ENCODE measurements around the gene SNX11.
A peak's percentile ranks its signal among the peaks of the same experiment; 100 is the strongest.
"Not testable (repeated sequence)": the region's sequence is repeated elsewhere in the genome, so short reads cannot be mapped to it uniquely, and the experiment has no call there.

SNX11 gene

GRCh38 chr17:48066656-48067055, 40.9 kb upstream of the SNX11 start:
- Histone ChIP-seq H3K9me3 (ENCODE audit: control insufficient read depth, low read length) (no peaks in the 10 kb centered on the region), H2BK5ac (ENCODE audit: low read depth, low read length, poor library complexity, severe bottlenecking) (no peak overlapping the region), H3K4me1 (ENCODE audit: control insufficient read depth, insufficient read depth, low read depth, low read length) (peaks cover 4% of the 10 kb centered on the region), H4K91ac (ENCODE audit: low read length) (no peak overlapping the region), H3K4ac (ENCODE audit: low read depth in 1 of 2, low read length in 2 of 2) (no peak overlapping the region), H2BK120ac (ENCODE audit: low read depth, low read length) (no peak overlapping the region), H3K4me3 (ENCODE audit: insufficient read depth in 1 of 2, low read depth in 1 of 2, low read length in 2 of 2) (no peak overlapping the region), H3K27me3 (ENCODE audit: control insufficient read depth in 1 of 2, insufficient read depth in 1 of 2, low read length in 2 of 2) (no peaks in the 10 kb centered on the region), H3K14ac (ENCODE audit: low read length in 2 of 2) (no peak overlapping the region), H2AK5ac (ENCODE audit: low read length, severe bottlenecking) (no peak overlapping the region), H3K9ac (ENCODE audit: low read length) (no peak overlapping the region), H3K4me2 (ENCODE audit: low read length, poor library complexity, severe bottlenecking) (no peak overlapping the region), H2AFZ (ENCODE audit: low read depth, low read length) (no peak overlapping the region), H3K23ac (ENCODE audit: low read length in 2 of 2) (no peak overlapping the region), H3K27ac (ENCODE audit: low read length, poor library complexity, severe bottlenecking) (no peak overlapping the region), H2BK12ac (ENCODE audit: low read length in 2 of 2) (no peak overlapping the region), H4K8ac (ENCODE audit: low read length) (no peak overlapping the region), H2BK15ac (ENCODE audit: low read depth, poor library complexity, severe bottlenecking) (no peak overlapping the region), H3K36me3 (ENCODE audit: control insufficient read depth in 1 of 2, insufficient read depth in 2 of 2, low read depth in 1 of 2, low read length in 2 of 2) (peaks cover 32 to 62% of the 10 kb centered on the region in 2 experiments), H3K79me1 (replicated peaks; ENCODE audit: low read length, poor library complexity, severe bottlenecking) (peaks cover 25% of the 10 kb centered on the region), H3K18ac (ENCODE audit: low read depth in 1 of 2, low read length in 2 of 2) (no peak overlapping the region)
- no peak for DNase-seq
- 100% methylated on average over 1 of the region's 1 CpG for WGBS

DNA sequence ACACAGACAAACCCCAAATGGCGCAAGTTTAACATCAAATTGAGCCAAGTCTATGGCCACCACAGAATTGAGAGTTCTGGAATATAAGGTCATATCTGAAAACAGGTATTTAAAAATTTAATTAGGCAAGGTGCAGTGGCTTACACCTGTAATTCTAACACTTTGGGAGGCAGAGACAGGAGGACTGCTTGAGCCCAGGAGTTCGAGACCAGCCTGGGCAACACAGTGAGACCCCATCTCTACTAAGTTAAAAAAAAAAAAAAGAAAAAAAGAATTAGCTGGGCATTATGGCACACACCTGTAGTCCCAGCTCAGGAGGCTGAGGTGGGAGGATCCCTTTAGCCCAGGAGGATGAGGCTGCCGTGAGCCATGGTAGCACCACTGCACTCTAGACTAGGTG, 40.3 kb upstream of the SNX11 start:
- Histone ChIP-seq H4K91ac (ENCODE audit: low read length) (no peak overlapping the region), H3K79me1 (replicated peaks; ENCODE audit: low read length, poor library complexity, severe bottlenecking) (peaks cover 27% of the 10 kb centered on the region), H2BK12ac (ENCODE audit: low read length in 2 of 2) (no peak overlapping the region), H3K4ac (ENCODE audit: low read depth in 1 of 2, low read length in 2 of 2) (no peak overlapping the region), H2BK120ac (ENCODE audit: low read depth, low read length) (no peak overlapping the region), H3K23ac (ENCODE audit: low read length in 2 of 2) (no peak overlapping the region), H4K8ac (ENCODE audit: low read length) (no peak overlapping the region), H3K18ac (ENCODE audit: low read depth in 1 of 2, low read length in 2 of 2) (no peak overlapping the region), H3K9me3 (ENCODE audit: control insufficient read depth, low read length) (no peaks in the 10 kb centered on the region), H3K4me1 (ENCODE audit: control insufficient read depth, insufficient read depth, low read depth, low read length) (peaks cover 4% of the 10 kb centered on the region), H3K27ac (ENCODE audit: low read length, poor library complexity, severe bottlenecking) (no peak overlapping the region), H2BK15ac (ENCODE audit: low read depth, poor library complexity, severe bottlenecking) (no peak overlapping the region), H2BK5ac (ENCODE audit: low read depth, low read length, poor library complexity, severe bottlenecking) (no peak overlapping the region), H2AFZ (ENCODE audit: low read depth, low read length) (no peak overlapping the region), H3K4me2 (ENCODE audit: low read length, poor library complexity, severe bottlenecking) (no peak overlapping the region), H3K27me3 (ENCODE audit: control insufficient read depth in 1 of 2, insufficient read depth in 1 of 2, low read length in 2 of 2) (no peaks in the 10 kb centered on the region), H3K4me3 (ENCODE audit: insufficient read depth in 1 of 2, low read depth in 1 of 2, low read length in 2 of 2) (no peak overlapping the region), H3K9ac (ENCODE audit: low read length) (no peak overlapping the region), H3K14ac (ENCODE audit: low read length in 2 of 2) (no peak overlapping the region), H3K36me3 (ENCODE audit: control insufficient read depth in 1 of 2, insufficient read depth in 2 of 2, low read depth in 1 of 2, low read length in 2 of 2) (peaks cover 31 to 57% of the 10 kb centered on the region in 2 experiments), H2AK5ac (ENCODE audit: low read length, severe bottlenecking) (no peak overlapping the region)
- WGBS = 100% methylated on average over 2 of the region's 3 CpGs
- DNase-seq = no peak

- not testable (repeated sequence) for H3K9me3 ChIP-seq (ENCODE audit: control insufficient read depth, low read length); H3K23ac ChIP-seq (ENCODE audit: low read length in 2 of 2); H4K8ac ChIP-seq (ENCODE audit: low read length); H2AFZ ChIP-seq (ENCODE audit: low read depth, low read length); H2AK5ac ChIP-seq (ENCODE audit: low read length, severe bottlenecking); H4K91ac ChIP-seq (ENCODE audit: low read length); H3K14ac ChIP-seq (ENCODE audit: low read length in 2 of 2); H2BK12ac ChIP-seq (ENCODE audit: low read length in 2 of 2); H2BK120ac ChIP-seq (ENCODE audit: low read depth, low read length); H3K4ac ChIP-seq (ENCODE audit: low read depth in 1 of 2, low read length in 2 of 2); H2BK15ac ChIP-seq (ENCODE audit: low read depth, poor library complexity, severe bottlenecking); H2BK5ac ChIP-seq (ENCODE audit: low read depth, low read length, poor library complexity, severe bottlenecking); H3K18ac ChIP-seq (ENCODE audit: low read depth in 1 of 2, low read length in 2 of 2); H3K4me1 ChIP-seq (ENCODE audit: control insufficient read depth, insufficient read depth, low read depth, low read length); H3K27ac ChIP-seq (ENCODE audit: low read length, poor library complexity, severe bottlenecking); H3K4me2 ChIP-seq (ENCODE audit: low read length, poor library complexity, severe bottlenecking); H3K4me3 ChIP-seq (ENCODE audit: insufficient read depth in 1 of 2, low read depth in 1 of 2, low read length in 2 of 2); DNase-seq; H3K27me3 ChIP-seq (ENCODE audit: control insufficient read depth in 1 of 2, insufficient read depth in 1 of 2, low read length in 2 of 2)
- H3K9ac ChIP-seq (ENCODE audit: low read length) = peak overlapping the region; percentile 59
- H3K36me3 ChIP-seq (ENCODE audit: control insufficient read depth in 1 of 2, insufficient read depth in 2 of 2, low read depth in 1 of 2, low read length in 2 of 2) = peaks cover 30 to 54% of the 10 kb centered on the region in 2 experiments
- peaks cover 27% of the 10 kb centered on the region for H3K79me1 ChIP-seq (replicated peaks; ENCODE audit: low read length, poor library complexity, severe bottlenecking)
- WGBS = 100% methylated on average over 2 of the region's 2 CpGs
Measured at GRCh38 chr17:48067808-48068207, 39.8 kb upstream of the SNX11 start.

DNA sequence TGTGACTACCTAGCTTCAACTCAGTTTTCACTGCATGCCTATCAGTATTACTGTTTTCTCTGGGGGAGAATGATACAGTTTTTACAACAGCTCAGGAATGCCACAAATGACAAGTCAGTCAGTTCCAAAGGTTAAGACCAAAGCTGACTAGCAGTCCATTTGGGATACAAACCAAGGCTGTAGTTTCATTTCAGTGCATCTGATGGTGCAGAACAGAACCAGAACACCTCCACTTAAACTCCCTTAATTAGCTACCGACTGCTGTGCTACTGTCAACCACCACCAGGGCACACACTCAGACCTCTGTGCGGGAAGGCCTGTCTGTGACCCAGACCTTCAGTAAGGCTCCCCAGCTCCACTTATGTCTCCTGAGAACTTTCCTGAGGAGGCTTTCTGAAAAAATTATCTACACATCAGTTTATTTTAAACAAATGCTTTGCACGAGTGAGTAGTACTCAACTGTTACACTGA, 39.0 kb upstream of the SNX11 start:
- 53% methylated on average over 3 of the region's 3 CpGs for WGBS
- no peaks in the 10 kb centered on the region for H3K9me3 ChIP-seq (ENCODE audit: control insufficient read depth, low read length)
- H2AK5ac ChIP-seq (ENCODE audit: low read length, severe bottlenecking) = no peak overlapping the region
- H3K4me3 ChIP-seq (ENCODE audit: insufficient read depth in 1 of 2, low read depth in 1 of 2, low read length in 2 of 2) = no peak overlapping the region
- no peak overlapping the region for H3K4me2 ChIP-seq (ENCODE audit: low read length, poor library complexity, severe bottlenecking)
- H3K36me3 ChIP-seq (ENCODE audit: control insufficient read depth in 1 of 2, insufficient read depth in 2 of 2, low read depth in 1 of 2, low read length in 2 of 2) = peaks cover 31 to 54% of the 10 kb centered on the region in 2 experiments
- H2BK5ac ChIP-seq (ENCODE audit: low read depth, low read length, poor library complexity, severe bottlenecking) = no peak overlapping the region
- no peak overlapping the region for H3K4ac ChIP-seq (ENCODE audit: low read depth in 1 of 2, low read length in 2 of 2)
- no peak overlapping the region for H2AFZ ChIP-seq (ENCODE audit: low read depth, low read length)
- no peak overlapping the region for H2BK120ac ChIP-seq (ENCODE audit: low read depth, low read length)
- peak overlapping the region; percentile 59 for H3K9ac ChIP-seq (ENCODE audit: low read length)
- no peaks in the 10 kb centered on the region for H3K27me3 ChIP-seq (ENCODE audit: control insufficient read depth in 1 of 2, insufficient read depth in 1 of 2, low read length in 2 of 2)
- DNase-seq = peak; percentile 69
- no peak overlapping the region for H3K18ac ChIP-seq (ENCODE audit: low read depth in 1 of 2, low read length in 2 of 2)
- no peak overlapping the region for H2BK15ac ChIP-seq (ENCODE audit: low read depth, poor library complexity, severe bottlenecking)
- no peak overlapping the region for H4K8ac ChIP-seq (ENCODE audit: low read length)
- no peak overlapping the region for H3K14ac ChIP-seq (ENCODE audit: low read length in 2 of 2)
- no peak overlapping the region for H2BK12ac ChIP-seq (ENCODE audit: low read length in 2 of 2)
- peaks cover 29% of the 10 kb centered on the region for H3K79me1 ChIP-seq (replicated peaks; ENCODE audit: low read length, poor library complexity, severe bottlenecking)
- no peak overlapping the region for H4K91ac ChIP-seq (ENCODE audit: low read length)
- peak overlapping the region; percentile 41 for H3K27ac ChIP-seq (ENCODE audit: low read length, poor library complexity, severe bottlenecking)
- H3K23ac ChIP-seq (ENCODE audit: low read length in 2 of 2) = no peak overlapping the region
- H3K4me1 ChIP-seq (ENCODE audit: control insufficient read depth, insufficient read depth, low read depth, low read length) = peaks cover 4% of the 10 kb centered on the region
